CD4-positive, alpha-beta T cell (primary cell): ENCODE measurements around the gene PGAP1. TPM values are rescaled to one million over a fixed set of nuclear protein-coding genes. Genes with fewer than 3 reads are reported as not detected.
A peak's percentile ranks its signal among the peaks of the same experiment; 100 is the strongest.

ENCODE experiments used
- ATAC-seq: fragments of 200-7000 bp; cut with Tn5 transposase; one replicate; pipeline ENCODE4 v1.10.0; 2022; ENCODE audit warnings: mild to moderate bottlenecking; ENCODE audit not compliant: poor library complexity
- CTCF ChIA-PET: fragments of 350-600 bp; sonication (Branson Sonifier 250); formaldehyde crosslinking; loops from one replicate; lab custom pipeline; 2021; ENCODE audit warnings: antibody characterized with exemption, inconsistent platforms; lab: Charles Lee
- POLR2A ChIA-PET: fragments of 350-600 bp; sonication (Branson Sonifier 250); formaldehyde crosslinking; loops from one replicate; lab custom pipeline; 2021; ENCODE audit warnings: antibody characterized with exemption, inconsistent platforms; lab: Charles Lee
- DNase-seq, 14 experiments: peaks; one replicate each; pipeline ENCODE4 v3.0.0-alpha.2; 2013 to 2020; ENCODE audit warnings: mixed read lengths in 2 of 14
- H3K27ac ChIP-seq, 2 donors: one replicate each; pipeline versions ENCODE4 v1.5.1 to v1.7.0; 2013; ENCODE audit warnings: low read length in 2 of 2, low read depth in 1 of 2, mild to moderate bottlenecking in 1 of 2
- H3K27me3 ChIP-seq, 2 experiments: 1 replicate in 1 of 2; 2 replicates in 1 of 2; pipeline versions ENCODE4 v1.6.1 to v1.7.0; 2013; ENCODE audit warnings: low read length in 2 of 2, control low read depth in 1 of 2, mild to moderate bottlenecking in 1 of 2, moderate library complexity in 1 of 2; ENCODE audit not compliant: insufficient read depth in 2 of 2, control insufficient read depth in 1 of 2
- H3K36me3 ChIP-seq: one replicate; pipeline ENCODE4 v1.6.1; 2013; ENCODE audit warnings: low read length, control low read depth; ENCODE audit not compliant: insufficient read depth
- H3K4me1 ChIP-seq: one replicate; pipeline ENCODE4 v1.6.1; 2013; ENCODE audit warnings: low read length, control low read depth; ENCODE audit not compliant: insufficient read depth
- H3K4me3 ChIP-seq: one replicate; pipeline ENCODE4 v1.5.1; 2013; ENCODE audit warnings: mild to moderate bottlenecking, low read length, moderate library complexity
- H3K9me3 ChIP-seq, 2 experiments: 1 replicate in 1 of 2; 2 replicates in 1 of 2; pipeline versions ENCODE4 v1.6.1 to v1.7.0; 2013; ENCODE audit warnings: low read length in 2 of 2, mild to moderate bottlenecking in 2 of 2, control low read depth in 1 of 2, moderate library complexity in 1 of 2; ENCODE audit not compliant: control insufficient read depth in 1 of 2, insufficient read depth in 1 of 2
- H3K27ac Mint-ChIP-seq: one replicate; pipeline ENCODE4 v1.8.0; 2020; ENCODE audit warnings: mixed read lengths
- H3K27me3 Mint-ChIP-seq: one replicate; pipeline ENCODE4 v1.8.0; 2021; ENCODE audit warnings: mixed read lengths
- H3K36me3 Mint-ChIP-seq: one replicate; pipeline ENCODE4 v1.8.0; 2021; ENCODE audit warnings: low read depth, mixed read lengths
- H3K4me1 Mint-ChIP-seq: one replicate; pipeline ENCODE4 v1.8.0; 2021; ENCODE audit warnings: low read depth, mixed read lengths
- H3K4me3 Mint-ChIP-seq: one replicate; pipeline ENCODE4 v1.8.0; 2020; ENCODE audit warnings: mild to moderate bottlenecking, mixed read lengths
- H3K9me3 Mint-ChIP-seq: one replicate; pipeline ENCODE4 v1.8.0; 2020; ENCODE audit warnings: mixed read lengths
- CTCF ChIP-seq: fragments of 200-600 bp; IDR thresholded peaks from one replicate; pipeline ENCODE4 v1.8.0; 2022; ENCODE audit warnings: antibody characterized with exemption, mild to moderate bottlenecking
- intact Hi-C, 2 experiments: fragments of 100-400 bp; cut with DNase I in 1 of 2; cut with micrococcal nuclease in 1 of 2; formaldehyde crosslinking; loops; one replicate each; pipeline versions ENCODE4 v1.15.1 to v1.9.0; 2023 to 2025; cut with DNase I, micrococcal nuclease
- total RNA-seq, 174 experiments: library from RNA in 2 of 174; stranded (reverse) in 2 of 174; gene quantifications; one replicate each; pipeline ENCODE4 v1.2.3 and lab custom pipeline; 2021 to 2026

Gene PGAP1
- total RNA-seq, 2 experiments from 2014 or later, result 10.3 to 11.3 TPM

DNA sequence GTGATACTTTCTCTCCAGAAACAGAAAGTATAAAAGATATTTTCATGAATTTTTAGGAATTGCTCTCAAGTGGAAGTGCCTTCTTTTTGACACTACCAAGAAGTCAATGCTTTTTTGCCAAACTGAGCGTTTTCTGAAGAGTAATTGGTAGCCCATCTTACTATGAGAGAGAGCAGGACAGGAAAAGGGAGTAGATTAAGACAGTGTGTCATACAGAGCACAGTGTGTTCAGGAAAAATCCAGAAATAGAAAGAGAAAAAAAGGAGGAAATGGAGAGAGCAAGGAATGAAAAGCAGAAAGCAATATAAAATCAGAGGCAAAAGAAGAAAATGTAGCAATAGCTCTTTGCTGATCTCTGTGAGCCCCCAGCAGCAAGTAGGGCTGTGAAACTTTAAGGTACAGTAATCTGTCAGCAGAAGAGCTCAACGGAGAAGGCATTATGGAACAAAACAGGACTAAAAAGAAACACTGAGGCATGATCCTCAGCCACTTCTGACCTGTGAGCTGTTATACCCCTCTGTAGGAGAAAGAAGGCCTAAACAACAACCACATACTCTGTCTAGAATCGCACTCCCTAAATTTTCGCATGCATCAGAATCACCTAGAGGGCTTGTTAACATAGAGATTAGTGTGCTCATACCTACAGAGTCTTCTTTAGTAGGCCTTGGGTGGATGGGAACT, 15.0 kb upstream of the PGAP1 start:
- Histone ChIP-seq H3K9me3 (no peaks in the 10 kb centered on the region), H3K4me1 (no peaks in the 10 kb centered on the region), H3K27ac (no peak overlapping the region), H3K27me3 (no peaks in the 10 kb centered on the region), H3K4me3 (no peak overlapping the region), H3K36me3 (no peaks in the 10 kb centered on the region)
- ChIA-PET CTCF (no interaction called here), POLR2A (no interaction called here)
- H3K27ac Mint-ChIP-seq, result no peak overlapping the region
- ATAC-seq, result no peak
- H3K27me3 Mint-ChIP-seq, result no peaks in the 10 kb centered on the region
- H3K4me3 Mint-ChIP-seq, result no peak overlapping the region
- DNase-seq, result no peak
- H3K4me1 Mint-ChIP-seq, result no peaks in the 10 kb centered on the region
- TF ChIP-seq CTCF, result no peak
- H3K9me3 Mint-ChIP-seq, result no peaks in the 10 kb centered on the region
- intact Hi-C loops, result no loop called here
- H3K36me3 Mint-ChIP-seq, result no peaks in the 10 kb centered on the region

- no peaks in the 10 kb centered on the region for H3K4me1 ChIP-seq
- ChIA-PET CTCF (no interaction called here), POLR2A (no interaction called here)
- H3K9me3 Mint-ChIP-seq, result no peaks in the 10 kb centered on the region
- intact Hi-C loops, result loop anchor here in 1 of 2 experiments (10.0 kb wide), 1 partner anchor 765 kb away; the partner anchor contains the start of gene MARS2
- H3K27me3 Mint-ChIP-seq, result no peaks in the 10 kb centered on the region
- no peak overlapping the region for H3K27ac ChIP-seq
- H3K36me3 ChIP-seq, result no peaks in the 10 kb centered on the region
- no peaks in the 10 kb centered on the region for H3K27me3 ChIP-seq
- no peaks in the 10 kb centered on the region for H3K36me3 Mint-ChIP-seq
- DNase-seq (no peak), ATAC-seq (no peak)
- peaks cover 5% of the 10 kb centered on the region for H3K4me1 Mint-ChIP-seq
- H3K27ac Mint-ChIP-seq, result no peak overlapping the region
- H3K4me3 Mint-ChIP-seq, result no peak overlapping the region
- no peak overlapping the region for H3K4me3 ChIP-seq
- H3K9me3 ChIP-seq, result no peaks in the 10 kb centered on the region
- no peak for TF ChIP-seq CTCF
These were observed 12.9 kb upstream of the PGAP1 start for GRCh38 chr2:196939371-196939770.

- CTCF ChIA-PET, result interaction anchor here (0.9 kb wide), 1 partner anchor 35 kb away, joined by 3 read pairs; no protein-coding TSS in a partner anchor
- H3K27me3 ChIP-seq, result no peaks in the 10 kb centered on the region
- Mint-ChIP-seq H3K9me3 (no peaks in the 10 kb centered on the region), H3K27ac (no peak overlapping the region), H3K4me3 (no peak overlapping the region), H3K36me3 (no peaks in the 10 kb centered on the region), H3K4me1 (peaks cover 5% of the 10 kb centered on the region), H3K27me3 (no peaks in the 10 kb centered on the region)
- H3K27ac ChIP-seq, result no peak overlapping the region
- no peak for TF ChIP-seq CTCF
- no peaks in the 10 kb centered on the region for H3K4me1 ChIP-seq
- H3K4me3 ChIP-seq, result no peak overlapping the region
- ATAC-seq, result peak; percentile 39
- H3K36me3 ChIP-seq, result no peaks in the 10 kb centered on the region
- peak in 1 of 14 experiments; percentile 17 for DNase-seq
- POLR2A ChIA-PET, result no interaction called here
- intact Hi-C loops, result loop anchor here in 1 of 2 experiments (10.0 kb wide), 1 partner anchor 769 kb away; the partner anchor contains the start of gene MARS2
- no peaks in the 10 kb centered on the region for H3K9me3 ChIP-seq
These were observed 8.9 kb upstream of the PGAP1 start for GRCh38 chr2:196935432-196935831.
